Measurements from ENCODE around the gene ZNF750. TPM values are rescaled to one million over a fixed set of nuclear protein-coding genes. Genes with fewer than 3 reads are reported as not detected.
A peak's percentile ranks its signal among the peaks of the same experiment; 100 is the strongest.

Gene ZNF750
- total RNA-seq, 2 donors from 2014 or later: not detected

GRCh38 chr17:82876149-82876548 is 36.3 kb upstream of the ZNF750 start:
- peak overlapping the region in 1 of 2 donors; percentile 38 for H3K27ac Mint-ChIP-seq

GRCh38 chr17:82875407-82875856 is 35.6 kb upstream of the ZNF750 start:
- ATAC-seq (no peak), DNase-seq (ENCODE audit: low spot score in 2 of 2) (no peak)
- peaks cover 13 to 36% of the 10 kb centered on the region in 2 donors for H3K36me3 Mint-ChIP-seq
- H3K9me3 Mint-ChIP-seq: no peaks in the 10 kb centered on the region
- H3K27ac Mint-ChIP-seq: no peak overlapping the region

More at GRCh38 chr17:82876149-82876548, 36.3 kb upstream of the ZNF750 start:
- ATAC-seq (no peak), DNase-seq (ENCODE audit: low spot score in 2 of 2) (no peak)
- Mint-ChIP-seq H3K9me3 (no peaks in the 10 kb centered on the region), H3K36me3 (peaks cover 9 to 29% of the 10 kb centered on the region in 2 donors)

GRCh38 chr17:82874011-82874835 is 34.4 kb upstream of the ZNF750 start:
- ATAC-seq: no peak
- DNase-seq (ENCODE audit: low spot score in 2 of 2): no peak
- Mint-ChIP-seq H3K9me3 (no peaks in the 10 kb centered on the region), H3K27ac (peak overlapping the region in 1 of 2 donors; percentile 65), H3K36me3 (peaks cover 17 to 32% of the 10 kb centered on the region in 2 donors)

- Mint-ChIP-seq H3K9me3 (no peaks in the 10 kb centered on the region), H3K27ac (peak overlapping the region in 1 of 2 donors; percentile 54), H3K36me3 (peaks cover 15 to 28% of the 10 kb centered on the region in 2 donors)
- DNase-seq (ENCODE audit: low spot score in 2 of 2): no peak
- ATAC-seq: no peak
Measured at GRCh38 chr17:82873521-82873920, 33.7 kb upstream of the ZNF750 start.

- Mint-ChIP-seq H3K9me3 (no peaks in the 10 kb centered on the region), H3K27ac (peak overlapping the region in 1 of 2 donors; percentile 54), H3K36me3 (peaks cover 11 to 23% of the 10 kb centered on the region in 2 donors)
- ATAC-seq (no peak), DNase-seq (ENCODE audit: low spot score in 2 of 2) (no peak)
Measured at GRCh38 chr17:82872591-82873520, 33.0 kb upstream of the ZNF750 start.

GRCh38 chr17:82871776-82872561 is 32.1 kb upstream of the ZNF750 start:
- Mint-ChIP-seq H3K9me3 (no peaks in the 10 kb centered on the region), H3K27ac (no peak overlapping the region), H3K36me3 (peaks cover 11 to 23% of the 10 kb centered on the region in 2 donors)
- no peak for ATAC-seq
- DNase-seq (ENCODE audit: low spot score in 2 of 2): no peak

GRCh38 chr17:82871056-82871775 is 31.4 kb upstream of the ZNF750 start:
- Mint-ChIP-seq H3K9me3 (no peaks in the 10 kb centered on the region), H3K27ac (peak overlapping the region; percentile 37 to 59), H3K36me3 (peaks cover 11 to 23% of the 10 kb centered on the region in 2 donors)
- peak in 1 of 2 donors; percentile 61 for DNase-seq (ENCODE audit: low spot score in 2 of 2)
- ATAC-seq: peak; percentile 90 to 95

- Mint-ChIP-seq H3K27ac (peak overlapping the region; percentile 59 to 88), H3K36me3 (peaks cover 11 to 23% of the 10 kb centered on the region in 2 donors), H3K9me3 (no peaks in the 10 kb centered on the region)
- ATAC-seq: no peak
- no peak for DNase-seq (ENCODE audit: low spot score in 2 of 2)
Measured at GRCh38 chr17:82870541-82870940, 30.7 kb upstream of the ZNF750 start.

GRCh38 chr17:82870091-82870491 is 30.3 kb upstream of the ZNF750 start:
- no peak for DNase-seq (ENCODE audit: low spot score in 2 of 2)
- Mint-ChIP-seq H3K9me3 (no peaks in the 10 kb centered on the region), H3K36me3 (peaks cover 11 to 21% of the 10 kb centered on the region in 2 donors), H3K27ac (peak overlapping the region; percentile 59 to 88)
- ATAC-seq: no peak

GRCh38 chr17:82869536-82869935 is 29.7 kb upstream of the ZNF750 start:
- Mint-ChIP-seq H3K27ac (peak overlapping the region in 1 of 2 donors; percentile 59), H3K9me3 (no peaks in the 10 kb centered on the region), H3K36me3 (peaks cover 11 to 17% of the 10 kb centered on the region in 2 donors)
- DNase-seq (ENCODE audit: low spot score in 2 of 2): no peak
- ATAC-seq: no peak

GRCh38 chr17:82868715-82869131 is 28.9 kb upstream of the ZNF750 start:
- Mint-ChIP-seq H3K9me3 (no peaks in the 10 kb centered on the region), H3K27ac (no peak overlapping the region), H3K36me3 (peaks cover 11 to 21% of the 10 kb centered on the region in 2 donors)
- DNase-seq (ENCODE audit: low spot score in 2 of 2) (no peak), ATAC-seq (no peak)

GRCh38 chr17:82867763-82868325 is 28.0 kb upstream of the ZNF750 start:
- ATAC-seq (no peak), DNase-seq (ENCODE audit: low spot score in 2 of 2) (no peak)
- H3K27ac Mint-ChIP-seq: peak overlapping the region in 1 of 2 donors; percentile 16
- no peaks in the 10 kb centered on the region for H3K9me3 Mint-ChIP-seq
- peaks cover 11 to 26% of the 10 kb centered on the region in 2 donors for H3K36me3 Mint-ChIP-seq

GRCh38 chr17:82866590-82867191 is 26.9 kb upstream of the ZNF750 start:
- no peak for ATAC-seq
- H3K27ac Mint-ChIP-seq: peak overlapping the region in 1 of 2 donors; percentile 16
- DNase-seq (ENCODE audit: low spot score in 2 of 2): no peak
- H3K36me3 Mint-ChIP-seq: peaks cover 11 to 30% of the 10 kb centered on the region in 2 donors
- H3K9me3 Mint-ChIP-seq: no peaks in the 10 kb centered on the region

GRCh38 chr17:82865774-82866395 is 26.1 kb upstream of the ZNF750 start:
- DNase-seq (ENCODE audit: low spot score in 2 of 2) (no peak), ATAC-seq (no peak)
- peak overlapping the region in 1 of 2 donors; percentile 53 for H3K27ac Mint-ChIP-seq
- peaks cover 11 to 26% of the 10 kb centered on the region in 2 donors for H3K36me3 Mint-ChIP-seq
- H3K9me3 Mint-ChIP-seq: no peaks in the 10 kb centered on the region

Measured in activated naive CD4-positive, alpha-beta T cell treated with anti-CD3 and anti-CD28 coated beads, Interleukin-2, amount 50 U/mL, for 72 hours (primary cell).